NB4 (cell line): Measurements from ENCODE around the gene RNF31.

Source experiments
- CTCF ChIP-seq: IDR thresholded peaks from one replicate; pipeline ENCODE4 v1.5.1; 2012; ENCODE audit warnings: low read depth, low read length
- MYC ChIP-seq: IDR thresholded peaks from 2 replicates; pipeline ENCODE4 v1.6.1; 2011; ENCODE audit warnings: low read depth, low read length
- POLR2A ChIP-seq: IDR thresholded peaks from 2 replicates; pipeline ENCODE4 v1.6.1; 2011; ENCODE audit warnings: mild to moderate bottlenecking; ENCODE audit not compliant: insufficient read length; ENCODE audit errors: extremely low read depth

GRCh38 chr14:24150993-24151392 lies 3.7 kb downstream of the RNF31 start:
- TF ChIP-seq CTCF (no peak), MYC (no peak), POLR2A (no peak)
